AG04449 (cell line): Measurements from ENCODE around the gene GRN.

Experiments used
- CTCF ChIA-PET: fragments of 350-600 bp; formaldehyde crosslinking; extraction: SDS; loops from one replicate; lab custom pipeline; 2021; ENCODE audit warnings: antibody characterized with exemption; lab: Yijun Ruan, JAX
- POLR2A ChIA-PET: fragments of 400-600, 350-600 bp; formaldehyde crosslinking; extraction: SDS; loops from one replicate; lab custom pipeline; 2020; ENCODE audit warnings: antibody characterized with exemption, inconsistent platforms; lab: Yijun Ruan, JAX
- DNase-seq: peaks from one replicate; pipeline ENCODE4 v3.0.0-alpha.2; 2010; ENCODE audit warnings: low read depth, low spot score
- H3K4me3 ChIP-seq: 2 replicates; pipeline ENCODE4 v1.5.1; 2011; ENCODE audit warnings: low read depth, mild to moderate bottlenecking, control low read depth, low read length
- TF ChIP-seq, protein P1 (sequence below): IDR thresholded peaks from one replicate; pipeline ENCODE4 v1.5.1; 2011; ENCODE audit warnings: mild to moderate bottlenecking, moderate library complexity, low read length, control low read depth, inconsistent platforms; ENCODE audit not compliant: insufficient read depth; ENCODE audit errors: missing control alignments

GRN gene

GRCh38 chr17:44356241-44356640, 11.1 kb downstream of the GRN start:
- H3K4me3 ChIP-seq = no peak overlapping the region
- POLR2A ChIA-PET = no interaction called here
- CTCF ChIA-PET = interaction anchor here (0.8 to 9.5 kb wide), 5 partner anchors 7 to 240 kb away, joined by 3 to 165 read pairs (median 16); partner anchors contain the start of genes FAM171A2 and GRN
- no peak for DNase-seq
- TF ChIP-seq, protein P1, sequence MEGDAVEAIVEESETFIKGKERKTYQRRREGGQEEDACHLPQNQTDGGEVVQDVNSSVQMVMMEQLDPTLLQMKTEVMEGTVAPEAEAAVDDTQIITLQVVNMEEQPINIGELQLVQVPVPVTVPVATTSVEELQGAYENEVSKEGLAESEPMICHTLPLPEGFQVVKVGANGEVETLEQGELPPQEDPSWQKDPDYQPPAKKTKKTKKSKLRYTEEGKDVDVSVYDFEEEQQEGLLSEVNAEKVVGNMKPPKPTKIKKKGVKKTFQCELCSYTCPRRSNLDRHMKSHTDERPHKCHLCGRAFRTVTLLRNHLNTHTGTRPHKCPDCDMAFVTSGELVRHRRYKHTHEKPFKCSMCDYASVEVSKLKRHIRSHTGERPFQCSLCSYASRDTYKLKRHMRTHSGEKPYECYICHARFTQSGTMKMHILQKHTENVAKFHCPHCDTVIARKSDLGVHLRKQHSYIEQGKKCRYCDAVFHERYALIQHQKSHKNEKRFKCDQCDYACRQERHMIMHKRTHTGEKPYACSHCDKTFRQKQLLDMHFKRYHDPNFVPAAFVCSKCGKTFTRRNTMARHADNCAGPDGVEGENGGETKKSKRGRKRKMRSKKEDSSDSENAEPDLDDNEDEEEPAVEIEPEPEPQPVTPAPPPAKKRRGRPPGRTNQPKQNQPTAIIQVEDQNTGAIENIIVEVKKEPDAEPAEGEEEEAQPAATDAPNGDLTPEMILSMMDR = no peak

GRCh38 chr17:44358066-44358465, 13.0 kb downstream of the GRN start:
- ChIA-PET CTCF (interaction anchor here (0.9 to 10.9 kb wide), 8 partner anchors 7 to 160 kb away, joined by 3 to 165 read pairs (median 9); partner anchors contain the start of gene GRN), POLR2A (interaction anchor here (1.2 kb wide), 1 partner anchor 13 kb away, joined by 3 read pairs; the partner anchor contains the start of gene GRN)
- DNase-seq = no peak

DNA sequence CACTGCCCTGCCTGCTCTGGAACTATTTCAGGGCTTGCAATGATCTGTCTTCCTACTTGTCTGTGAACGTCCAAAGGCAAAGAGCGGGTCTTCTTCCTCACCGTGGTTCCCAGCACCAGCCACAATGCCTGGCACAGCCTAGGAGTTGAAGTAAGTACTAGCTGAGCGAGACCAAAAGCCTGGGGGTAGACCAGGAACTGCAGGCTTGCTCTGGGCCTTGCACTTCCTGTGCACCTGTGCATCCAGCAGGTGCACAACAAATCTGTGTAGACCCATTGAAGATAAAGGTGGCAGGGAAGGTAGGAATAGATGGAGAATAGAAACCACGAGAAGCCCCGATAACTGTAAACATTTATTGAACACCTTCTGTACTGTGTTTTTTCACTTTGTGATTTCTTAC, 13.9 kb downstream of the GRN start:
- POLR2A ChIA-PET = no interaction called here
- TF ChIP-seq, protein P1 = no peak
- no peak overlapping the region for H3K4me3 ChIP-seq
- no peak for DNase-seq
- CTCF ChIA-PET = interaction anchor here (0.9 to 10.9 kb wide), 8 partner anchors 8 to 164 kb away, joined by 3 to 165 read pairs (median 12); partner anchors contain the start of gene GRN

More at GRCh38 chr17:44358066-44358465, 13.0 kb downstream of the GRN start:
- TF ChIP-seq, protein P1 = no peak
- no peak overlapping the region for H3K4me3 ChIP-seq

DNA sequence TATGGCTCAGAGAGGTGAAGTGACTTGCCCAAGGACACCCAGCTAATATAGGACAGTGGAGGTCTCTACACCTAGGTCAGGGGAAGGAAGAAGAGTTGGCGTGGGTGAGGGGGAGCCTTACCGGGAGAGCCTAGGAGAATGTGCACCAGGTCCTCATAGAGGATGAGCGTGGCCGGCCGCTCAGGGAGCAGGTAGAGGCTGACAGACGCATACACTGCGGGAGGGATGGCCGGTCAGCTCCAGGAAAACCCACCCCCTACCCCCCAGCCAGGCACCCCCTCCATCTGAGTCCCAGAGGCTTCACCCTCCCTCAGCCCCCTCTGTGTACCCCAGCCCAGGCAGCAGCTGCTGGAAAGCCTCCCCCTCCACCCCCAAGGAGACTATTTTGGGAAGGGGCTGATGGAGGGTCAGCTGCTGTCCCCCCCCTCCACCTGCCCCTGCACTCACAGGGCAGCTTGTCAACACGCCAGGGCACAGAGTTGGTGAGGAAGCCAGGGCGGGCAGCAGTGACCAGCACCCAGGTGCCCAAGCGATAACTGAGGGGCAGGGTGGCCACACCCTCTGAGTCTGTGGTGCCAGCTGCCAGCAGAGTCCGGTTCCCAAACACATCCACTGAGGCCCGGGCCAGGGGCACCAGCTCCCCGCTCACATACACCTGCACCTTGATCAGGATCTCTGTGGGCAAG, 14.5 kb downstream of the GRN start:
- ChIA-PET POLR2A (no interaction called here), CTCF (interaction anchor here (0.7 to 10.9 kb wide), 9 partner anchors 8 to 174 kb away, joined by 3 to 165 read pairs (median 11); partner anchors contain the start of gene GRN)
- TF ChIP-seq, protein P1 = no peak
- no peak for DNase-seq
- H3K4me3 ChIP-seq = no peak overlapping the region

DNA sequence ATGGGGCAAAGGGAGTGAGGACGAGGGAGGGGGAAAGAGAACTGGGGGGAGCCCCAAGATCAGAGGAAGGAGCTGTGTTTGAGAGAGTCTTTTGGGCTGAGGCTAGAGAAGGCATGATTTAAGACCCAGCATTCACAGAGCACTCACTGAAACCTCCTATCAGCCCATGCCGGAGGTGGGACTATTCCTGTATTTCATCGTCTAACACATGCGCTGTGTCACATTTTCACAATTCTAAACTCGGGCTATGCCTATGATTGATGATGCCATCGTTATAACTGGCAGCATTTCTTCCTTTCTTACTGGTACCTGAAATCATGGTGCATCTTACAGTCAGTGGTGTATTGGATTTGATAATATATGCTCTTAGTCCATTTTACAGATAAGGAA, 15.0 kb downstream of the GRN start:
- DNase-seq = no peak
- TF ChIP-seq, protein P1 = no peak
- ChIA-PET POLR2A (no interaction called here), CTCF (interaction anchor here (0.6 to 10.9 kb wide), 7 partner anchors 9 to 287 kb away, joined by 3 to 165 read pairs (median 11); no protein-coding TSS in a partner anchor)
- H3K4me3 ChIP-seq = no peak overlapping the region

DNA sequence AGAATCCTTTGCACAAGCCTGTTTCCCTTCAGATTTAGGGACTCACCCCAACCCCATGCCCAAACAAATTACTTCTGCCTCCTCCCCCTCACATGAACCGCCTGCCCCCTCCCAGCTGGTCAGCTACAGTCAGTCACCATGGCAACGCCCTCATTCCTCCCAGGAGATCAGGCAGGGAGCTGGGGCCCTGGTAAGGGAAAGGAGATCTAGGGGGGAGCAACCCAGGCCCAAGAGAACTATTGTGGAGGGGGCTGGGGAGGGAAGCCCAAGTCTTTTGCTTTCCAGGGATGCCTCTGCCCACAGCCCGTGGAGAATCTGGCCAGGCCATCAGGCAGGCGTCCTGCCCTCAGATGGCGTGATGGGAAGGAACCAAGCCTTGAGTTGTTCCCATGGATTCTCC, 15.7 kb downstream of the GRN start:
- H3K4me3 ChIP-seq = no peak overlapping the region
- POLR2A ChIA-PET = no interaction called here
- TF ChIP-seq, protein P1 = no peak
- CTCF ChIA-PET = interaction anchor here (0.6 to 10.9 kb wide), 4 partner anchors 9 to 286 kb away, joined by 3 to 165 read pairs (median 9); no protein-coding TSS in a partner anchor
- DNase-seq = peak; percentile 12
